HepG2 (cell line): Measurements from ENCODE around the gene RNF213. TPM values are rescaled to one million over a fixed set of nuclear protein-coding genes. Genes with fewer than 3 reads are reported as not detected.

Experiments
- ARID2 ChIP-seq: sonication (generic); formaldehyde crosslinking; IDR thresholded peaks from 2 replicates; pipeline ENCODE4 v1.8.1; 2022; ENCODE audit warnings: mild to moderate bottlenecking, missing genetic modification reagents, borderline replicate concordance
- EP300 ChIP-seq, 3 experiments: sonication (generic) in 1 of 3; formaldehyde crosslinking in 1 of 3; IDR thresholded peaks; 2 replicates each; pipeline versions ENCODE4 v1.5.1 to v1.6.1; 2011 to 2020; ENCODE audit warnings: low read depth in 2 of 3, low read length in 2 of 3, borderline replicate concordance in 1 of 3, improper control_type of control experiment in 1 of 3, mild to moderate bottlenecking in 1 of 3, missing genetic modification reagents in 1 of 3, moderate library complexity in 1 of 3
- GABPB1 ChIP-seq: IDR thresholded peaks from 2 replicates; pipeline ENCODE4 v1.6.1; 2016; ENCODE audit warnings: mild to moderate bottlenecking, missing genetic modification reagents, moderate library complexity, missing compliant biosample characterization
- HMGXB4 ChIP-seq, 2 experiments: sonication (generic) in 1 of 2; formaldehyde crosslinking in 1 of 2; IDR thresholded peaks; 2 replicates each; pipeline versions ENCODE4 v1.4.0 to v1.6.1; 2018 to 2020; ENCODE audit warnings: missing genetic modification reagents in 2 of 2, borderline replicate concordance in 1 of 2, low read depth in 1 of 2, mild to moderate bottlenecking in 1 of 2, missing biosample characterization in 1 of 2
- HNRNPL ChIP-seq: fragments of 200-400 bp; formaldehyde crosslinking; IDR thresholded peaks from 2 replicates; pipeline ENCODE4 v1.6.1; 2017; ENCODE audit warnings: mild to moderate bottlenecking, low read depth, low read length
- MBD4 ChIP-seq: IDR thresholded peaks from 2 replicates; pipeline ENCODE4 v1.6.1; 2012; ENCODE audit warnings: low read length, inconsistent platforms, borderline replicate concordance
- MIXL1 ChIP-seq: IDR thresholded peaks from 2 replicates; pipeline ENCODE4 v1.6.1; 2016
- MTF1 ChIP-seq: sonication (generic); formaldehyde crosslinking; IDR thresholded peaks from 2 replicates; pipeline ENCODE4 v1.5.0; 2020; ENCODE audit warnings: missing genetic modification reagents
- SMYD3 ChIP-seq: sonication (generic); formaldehyde crosslinking; IDR thresholded peaks from 2 replicates; pipeline ENCODE4 v1.8.1; 2023; ENCODE audit warnings: mild to moderate bottlenecking, missing genetic modification reagents
- SP2 ChIP-seq: sonication (generic); formaldehyde crosslinking; IDR thresholded peaks from 2 replicates; pipeline ENCODE4 v1.5.1; 2020; ENCODE audit warnings: mild to moderate bottlenecking, missing genetic modification reagents
- TBX2 ChIP-seq: sonication (generic); formaldehyde crosslinking; IDR thresholded peaks from 2 replicates; pipeline ENCODE4 v1.5.0; 2020; ENCODE audit warnings: missing genetic modification reagents, mild to moderate bottlenecking, borderline replicate concordance
- ZBTB20 ChIP-seq: sonication (generic); formaldehyde crosslinking; IDR thresholded peaks from 2 replicates; pipeline ENCODE4 v1.8.1; 2023; ENCODE audit warnings: missing genetic modification reagents, low read depth, mild to moderate bottlenecking, borderline replicate concordance
- ZBTB33 ChIP-seq: sonication (generic); formaldehyde crosslinking; IDR thresholded peaks from 2 replicates; pipeline ENCODE4 v1.4.0; 2020; ENCODE audit warnings: missing genetic modification reagents
- ZNF512 ChIP-seq: sonication (generic); formaldehyde crosslinking; IDR thresholded peaks from 2 replicates; pipeline ENCODE4 v1.4.0; 2020; ENCODE audit warnings: mild to moderate bottlenecking, missing genetic modification reagents
- ZNF703 ChIP-seq: sonication (generic); formaldehyde crosslinking; IDR thresholded peaks from 2 replicates; pipeline ENCODE4 v1.5.1; 2020; ENCODE audit warnings: missing genetic modification reagents, mild to moderate bottlenecking, moderate library complexity, borderline replicate concordance
- ZNF768 ChIP-seq: sonication (generic); formaldehyde crosslinking; IDR thresholded peaks from 2 replicates; pipeline ENCODE4 v1.4.0; 2020; ENCODE audit warnings: missing genetic modification reagents
- polyA plus RNA-seq, 8 experiments: library from polyadenylated mRNA; depleted of rRNA in 3 of 8; stranded (reverse) in 7 of 8; unstranded in 1 of 8; fragments of >200 nt; fragmentation: Illumina TruSeq in 4 of 8; extraction: Trizol in 4 of 8; gene quantifications; 2 replicates each; pipeline versions ENCODE4 v1.2.1 to v1.2.3, GENCODE V29; 2011 to 2016; ENCODE audit warnings: low read depth in 4 of 8, missing spikeins in 1 of 8, mixed read lengths in 1 of 8; ENCODE audit not compliant: insufficient read depth in 1 of 8
- total RNA-seq, 5 experiments: library from RNA; depleted of rRNA; stranded (reverse); fragments of >200 nt; fragmentation: Illumina TruSeq; extraction: Trizol; gene quantifications; 2 replicates each; pipeline ENCODE4 v1.2.3, GENCODE V29; 2016; ENCODE audit warnings: low read depth in 1 of 5
- TF ChIP-seq, protein P1 (sequence below): sonication (generic); formaldehyde crosslinking; IDR thresholded peaks from 2 replicates; pipeline ENCODE4 v1.4.0; 2020; ENCODE audit warnings: missing genetic modification reagents
- TF ChIP-seq, protein P2 (sequence below): fragments of 450-650 bp; IDR thresholded peaks from 2 replicates; pipeline ENCODE4 v1.6.1; 2017; ENCODE audit warnings: mild to moderate bottlenecking

RNF213 gene
- total and polyA plus RNA-seq, 2 of the 13 experiments (the other 11 are each of a cell fraction or from before 2014, with no cell fraction given) = 38.6 to 38.7 TPM

DNA sequence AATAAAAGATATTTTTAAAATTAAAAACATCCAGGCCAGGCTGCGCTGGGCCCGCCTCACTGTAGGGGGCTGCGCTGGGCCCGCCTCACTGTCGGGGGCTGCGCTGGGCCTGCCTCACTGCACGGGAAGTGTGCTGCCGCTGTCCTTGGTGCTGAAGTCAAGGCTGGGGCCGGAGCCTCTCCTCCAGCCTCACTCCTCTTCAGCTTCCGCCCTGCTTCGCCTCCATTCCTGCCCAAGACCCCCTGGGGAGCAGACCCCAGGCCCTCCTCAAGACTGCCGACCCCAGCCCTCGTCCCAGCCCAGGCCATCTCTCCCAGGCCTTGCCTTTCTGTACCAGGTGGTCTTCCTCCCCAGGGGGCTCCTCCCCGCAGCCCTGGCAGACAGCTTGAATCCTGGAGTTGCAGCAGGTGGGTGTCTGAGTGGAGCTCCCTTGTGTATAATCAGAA, 180.5 kb downstream of the RNF213 start (continued):
- TF ChIP-seq SMYD3 (CRISPR knock-in tag) = no peak
- peak; percentile 70 for TF ChIP-seq TBX2 (CRISPR knock-in tag)
- peak; percentile 89; the same call in 1 of the 2 replicates for TF ChIP-seq ZBTB20
- TF ChIP-seq, protein P1, sequence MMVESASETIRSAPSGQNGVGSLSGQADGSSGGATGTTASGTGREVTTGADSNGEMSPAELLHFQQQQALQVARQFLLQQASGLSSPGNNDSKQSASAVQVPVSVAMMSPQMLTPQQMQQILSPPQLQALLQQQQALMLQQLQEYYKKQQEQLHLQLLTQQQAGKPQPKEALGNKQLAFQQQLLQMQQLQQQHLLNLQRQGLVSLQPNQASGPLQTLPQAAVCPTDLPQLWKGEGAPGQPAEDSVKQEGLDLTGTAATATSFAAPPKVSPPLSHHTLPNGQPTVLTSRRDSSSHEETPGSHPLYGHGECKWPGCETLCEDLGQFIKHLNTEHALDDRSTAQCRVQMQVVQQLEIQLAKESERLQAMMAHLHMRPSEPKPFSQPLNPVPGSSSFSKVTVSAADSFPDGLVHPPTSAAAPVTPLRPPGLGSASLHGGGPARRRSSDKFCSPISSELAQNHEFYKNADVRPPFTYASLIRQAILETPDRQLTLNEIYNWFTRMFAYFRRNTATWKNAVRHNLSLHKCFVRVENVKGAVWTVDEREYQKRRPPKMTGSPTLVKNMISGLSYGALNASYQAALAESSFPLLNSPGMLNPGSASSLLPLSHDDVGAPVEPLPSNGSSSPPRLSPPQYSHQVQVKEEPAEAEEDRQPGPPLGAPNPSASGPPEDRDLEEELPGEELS (CRISPR knock-in tag) = peak; percentile 69
- TF ChIP-seq MIXL1 (CRISPR knock-in tag) = peak; percentile 66; the same call in 1 of the 2 replicates
- no peak for TF ChIP-seq EP300 (IDR thresholded peaks at IDR 0.05; ENCODE audit: low read depth in 2 of 2, low read length in 2 of 2)
- no peak for TF ChIP-seq EP300 (CRISPR knock-in tag; IDR thresholded peaks at IDR 0.05; ENCODE audit: borderline replicate concordance)
- no peak for TF ChIP-seq MBD4
- TF ChIP-seq, protein P2, sequence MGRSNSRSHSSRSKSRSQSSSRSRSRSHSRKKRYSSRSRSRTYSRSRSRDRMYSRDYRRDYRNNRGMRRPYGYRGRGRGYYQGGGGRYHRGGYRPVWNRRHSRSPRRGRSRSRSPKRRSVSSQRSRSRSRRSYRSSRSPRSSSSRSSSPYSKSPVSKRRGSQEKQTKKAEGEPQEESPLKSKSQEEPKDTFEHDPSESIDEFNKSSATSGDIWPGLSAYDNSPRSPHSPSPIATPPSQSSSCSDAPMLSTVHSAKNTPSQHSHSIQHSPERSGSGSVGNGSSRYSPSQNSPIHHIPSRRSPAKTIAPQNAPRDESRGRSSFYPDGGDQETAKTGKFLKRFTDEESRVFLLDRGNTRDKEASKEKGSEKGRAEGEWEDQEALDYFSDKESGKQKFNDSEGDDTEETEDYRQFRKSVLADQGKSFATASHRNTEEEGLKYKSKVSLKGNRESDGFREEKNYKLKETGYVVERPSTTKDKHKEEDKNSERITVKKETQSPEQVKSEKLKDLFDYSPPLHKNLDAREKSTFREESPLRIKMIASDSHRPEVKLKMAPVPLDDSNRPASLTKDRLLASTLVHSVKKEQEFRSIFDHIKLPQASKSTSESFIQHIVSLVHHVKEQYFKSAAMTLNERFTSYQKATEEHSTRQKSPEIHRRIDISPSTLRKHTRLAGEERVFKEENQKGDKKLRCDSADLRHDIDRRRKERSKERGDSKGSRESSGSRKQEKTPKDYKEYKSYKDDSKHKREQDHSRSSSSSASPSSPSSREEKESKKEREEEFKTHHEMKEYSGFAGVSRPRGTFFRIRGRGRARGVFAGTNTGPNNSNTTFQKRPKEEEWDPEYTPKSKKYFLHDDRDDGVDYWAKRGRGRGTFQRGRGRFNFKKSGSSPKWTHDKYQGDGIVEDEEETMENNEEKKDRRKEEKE = no peak
- TF ChIP-seq ZBTB33 (CRISPR knock-in tag) = peak; percentile 13; the same call in 1 of the 2 replicates
- TF ChIP-seq ZNF512 (CRISPR knock-in tag) = no peak
- peak in 1 of 2 experiments; percentile 49; a peak in 1 of 4 replicates for TF ChIP-seq HMGXB4 (CRISPR knock-in tag; IDR thresholded peaks at IDR 0.05; ENCODE audit: borderline replicate concordance in 1 of 2, low read depth in 1 of 2)
- TF ChIP-seq HNRNPL = no peak
- peak; percentile 91 for TF ChIP-seq GABPB1 (CRISPR knock-in tag)
- peak; percentile 77; the same call in 1 of the 2 replicates for TF ChIP-seq MTF1 (CRISPR knock-in tag)
- TF ChIP-seq ZNF703 (CRISPR knock-in tag) = no peak
- TF ChIP-seq ARID2 = no peak
- no peak for TF ChIP-seq SP2 (CRISPR knock-in tag)
- TF ChIP-seq ZNF768 (CRISPR knock-in tag) = peak; percentile 80
